HG03565 (cell line): ENCODE results near the gene SLC22A15.
"Not testable (repeated sequence)": the region's sequence is repeated elsewhere in the genome, so short reads cannot be mapped to it uniquely, and the experiment has no call there.

Source experiments
- ATAC-seq: cut with Tn5 transposase; IDR thresholded peaks from one replicate; pipeline ENCODE4 v1.9.1; 2021; ENCODE audit warnings: mild to moderate bottlenecking, moderate library complexity; ENCODE audit not compliant: unreplicated experiment

The SLC22A15 gene

DNA sequence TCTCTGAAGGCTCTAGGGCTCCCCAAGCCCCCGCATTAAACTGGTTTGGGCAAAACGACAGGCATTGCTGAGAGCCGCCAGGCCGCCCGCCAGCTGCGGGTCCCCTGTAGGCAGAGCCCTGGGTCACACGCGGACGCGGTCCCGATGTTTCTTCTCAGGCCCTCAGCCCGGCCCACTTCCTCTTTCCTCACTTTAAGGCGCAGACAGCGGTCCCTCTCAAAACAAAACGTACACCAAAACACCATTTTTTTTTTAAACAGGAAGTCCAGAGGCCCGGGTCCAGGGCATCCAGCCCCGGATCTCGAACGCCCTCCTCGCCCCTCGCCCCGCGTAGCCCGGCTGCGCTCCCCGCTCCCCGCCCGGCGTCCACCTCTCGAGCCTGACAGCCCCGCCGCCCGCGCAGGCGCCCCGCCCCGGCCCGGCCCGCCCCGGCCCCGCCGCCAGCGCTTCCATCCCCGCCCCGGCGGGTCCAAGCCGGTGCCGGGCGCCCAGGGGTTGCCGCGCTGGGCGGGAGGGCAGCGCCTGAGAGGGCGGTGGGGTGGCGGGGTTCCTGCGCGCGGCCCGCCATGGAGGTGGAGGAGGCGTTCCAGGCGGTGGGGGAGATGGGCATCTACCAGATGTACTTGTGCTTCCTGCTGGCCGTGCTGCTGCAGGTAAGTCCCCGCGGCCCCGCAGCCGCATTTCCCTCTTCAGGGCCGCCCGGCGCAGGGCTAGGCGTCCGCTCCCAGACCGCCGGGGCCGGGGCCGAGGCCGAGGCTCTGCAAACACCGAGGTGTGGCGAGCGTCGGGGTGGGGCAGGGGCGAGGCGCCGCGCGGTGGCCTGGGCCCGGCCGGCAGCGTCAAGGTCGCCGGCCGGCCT is at the start of gene SLC22A15:
Gene SLC22A15 (plus strand): TSS at position 452 of the 859 bp plus-strand sequence. CDS start 115 bp downstream, at position 567.
- ATAC-seq = peak; percentile 82

DNA sequence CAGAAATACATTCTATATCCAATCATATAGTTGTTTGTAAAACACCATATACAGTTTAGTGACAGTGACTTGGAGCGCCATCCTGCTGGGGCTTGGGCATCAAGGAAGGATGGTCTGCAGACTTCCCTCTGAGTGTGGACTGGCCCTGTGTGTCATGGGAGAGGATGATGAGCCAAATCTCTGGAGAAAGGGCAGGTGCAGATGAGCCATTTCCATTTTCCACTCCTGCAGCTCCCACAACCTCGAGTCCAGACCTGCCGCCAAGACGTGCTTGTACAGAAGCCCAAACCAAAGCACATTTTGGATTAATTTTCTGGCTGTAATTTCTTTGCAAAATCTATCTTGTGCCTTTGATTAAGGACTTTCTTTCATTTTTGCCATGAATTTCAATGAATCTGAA is 48.3 kb upstream of the SLC22A15 start:
- ATAC-seq = no peak

DNA sequence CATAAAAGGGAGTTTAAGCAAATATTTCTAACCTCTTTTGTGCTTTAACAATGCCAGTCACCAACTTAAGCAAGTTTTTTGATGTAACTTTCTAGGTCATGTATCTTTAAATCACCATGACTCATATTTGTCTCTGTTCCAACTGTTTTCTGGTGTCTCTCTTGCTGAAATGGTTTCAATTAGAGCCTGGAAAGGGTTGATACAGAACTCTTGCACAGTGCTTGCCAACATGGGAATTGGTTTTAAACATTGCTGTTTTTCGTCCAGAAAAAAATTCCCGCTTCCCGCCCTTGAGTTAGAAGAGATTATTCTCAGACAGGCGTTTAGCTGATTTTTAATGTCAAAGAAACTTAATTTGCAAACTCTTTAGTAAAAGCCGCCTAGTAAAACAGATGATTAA is 46.4 kb upstream of the SLC22A15 start:
- ATAC-seq = no peak

DNA sequence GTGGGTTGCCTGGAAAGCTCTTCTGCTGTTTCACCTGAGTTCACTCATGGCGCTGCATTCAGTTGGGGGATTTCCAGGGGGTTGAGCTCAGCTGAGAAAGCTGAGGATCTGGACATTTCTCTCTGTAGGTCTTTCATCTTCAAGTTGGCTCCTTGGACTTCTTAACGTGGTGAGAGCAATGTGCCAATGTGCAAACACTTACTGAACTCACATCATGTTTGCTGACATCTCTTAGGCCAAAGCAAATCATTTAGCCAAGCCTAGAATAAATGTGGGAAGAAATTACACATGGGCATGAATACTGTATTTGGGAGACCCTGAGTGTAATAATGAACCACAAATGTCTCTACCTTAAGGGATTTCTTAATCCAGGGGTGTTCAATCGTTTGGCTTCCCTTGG is 42.7 kb upstream of the SLC22A15 start:
- no peak for ATAC-seq

- no peak for ATAC-seq
Observed at GRCh38 chr1:115939455-115939854, 36.9 kb upstream of the SLC22A15 start.

DNA sequence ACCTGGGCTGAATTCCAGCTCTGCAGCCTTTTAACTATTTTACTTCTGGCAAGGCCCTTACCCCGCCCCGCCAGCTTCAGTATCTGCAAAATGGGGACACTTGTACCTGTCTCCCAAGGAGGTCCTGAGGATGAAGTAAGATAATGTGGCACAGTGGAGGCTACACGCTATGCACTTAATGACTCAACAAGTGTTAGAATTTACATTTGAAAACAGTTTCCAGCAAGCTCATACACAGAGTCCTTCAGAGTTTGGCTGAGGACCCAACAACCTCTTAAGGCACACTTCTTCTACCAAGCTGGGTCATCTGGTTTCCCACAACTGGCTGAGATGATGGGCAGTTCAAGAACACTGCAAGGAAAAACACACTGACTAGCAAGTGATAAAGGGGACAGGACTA is 30.2 kb upstream of the SLC22A15 start:
- ATAC-seq = no peak

- no peak for ATAC-seq
Observed at GRCh38 chr1:115949156-115949555, 27.2 kb upstream of the SLC22A15 start.

- ATAC-seq = no peak
Observed at GRCh38 chr1:115951560-115951959, 24.8 kb upstream of the SLC22A15 start.

GRCh38 chr1:115952547-115952946 is 23.8 kb upstream of the SLC22A15 start:
- ATAC-seq = no peak

GRCh38 chr1:115953180-115953579 is 23.1 kb upstream of the SLC22A15 start:
- no peak for ATAC-seq

DNA sequence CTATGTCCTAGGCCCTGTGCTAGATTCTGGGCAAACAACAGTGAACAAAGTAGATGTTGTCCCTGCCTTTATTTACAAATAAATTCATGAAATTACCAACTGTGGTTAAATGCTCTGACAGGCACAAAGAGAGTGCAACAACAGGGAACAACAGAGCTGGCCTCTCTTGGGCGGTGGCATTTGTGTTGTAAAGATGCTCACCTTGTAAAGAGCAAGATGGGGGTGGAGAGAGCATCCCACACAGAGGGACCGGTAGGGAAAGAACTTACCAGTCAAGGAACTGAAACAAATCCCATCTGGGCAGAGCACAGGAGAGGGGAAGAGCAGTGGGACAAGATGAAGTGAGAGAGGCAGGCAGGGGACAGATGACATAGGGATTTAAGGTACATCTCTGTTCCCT is 21.6 kb upstream of the SLC22A15 start:
- ATAC-seq = no peak

- ATAC-seq = no peak
Observed at GRCh38 chr1:115955228-115955627, 21.1 kb upstream of the SLC22A15 start.

DNA sequence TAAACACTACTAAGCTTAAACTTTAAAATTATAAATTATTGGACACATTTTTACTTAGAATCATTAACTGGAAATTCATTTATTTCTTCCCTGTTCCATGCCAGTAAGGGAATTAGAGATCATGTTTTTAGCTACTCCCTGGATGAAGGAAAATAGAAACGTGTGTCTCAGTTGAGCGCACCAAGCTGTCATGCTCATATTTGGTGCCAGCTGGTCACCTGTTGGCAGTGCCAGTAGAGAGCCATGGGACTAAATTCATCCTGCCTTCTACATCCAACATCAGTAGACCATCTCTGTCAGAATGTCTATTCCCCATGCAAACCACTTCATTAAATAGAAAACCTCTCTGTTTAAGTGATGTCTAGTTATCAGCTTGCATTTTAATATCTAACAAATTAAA is 17.4 kb upstream of the SLC22A15 start:
- ATAC-seq = no peak

DNA sequence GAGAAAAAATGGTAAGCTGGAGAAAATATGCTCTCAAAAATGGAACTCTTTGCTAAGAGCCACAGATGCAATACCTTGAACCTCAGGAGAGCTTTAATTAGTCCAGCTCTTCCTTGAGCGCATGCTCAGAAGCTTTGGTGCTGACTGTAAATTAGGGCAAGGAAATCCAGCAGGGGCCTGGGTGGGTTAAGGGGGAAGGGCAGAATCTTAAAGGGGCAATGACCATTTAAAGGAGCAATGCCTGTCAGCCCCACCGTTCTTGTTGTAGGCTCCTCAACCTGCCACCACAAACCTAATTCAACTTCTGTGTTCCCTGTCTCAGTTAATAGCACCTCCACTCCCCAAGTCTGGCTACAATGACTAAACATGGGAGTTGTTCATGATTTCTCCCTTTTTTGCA is 6.8 kb upstream of the SLC22A15 start:
- ATAC-seq = no peak

- ATAC-seq = not testable (repeated sequence)
Observed at GRCh38 chr1:115971778-115972177, 4.5 kb upstream of the SLC22A15 start.

DNA sequence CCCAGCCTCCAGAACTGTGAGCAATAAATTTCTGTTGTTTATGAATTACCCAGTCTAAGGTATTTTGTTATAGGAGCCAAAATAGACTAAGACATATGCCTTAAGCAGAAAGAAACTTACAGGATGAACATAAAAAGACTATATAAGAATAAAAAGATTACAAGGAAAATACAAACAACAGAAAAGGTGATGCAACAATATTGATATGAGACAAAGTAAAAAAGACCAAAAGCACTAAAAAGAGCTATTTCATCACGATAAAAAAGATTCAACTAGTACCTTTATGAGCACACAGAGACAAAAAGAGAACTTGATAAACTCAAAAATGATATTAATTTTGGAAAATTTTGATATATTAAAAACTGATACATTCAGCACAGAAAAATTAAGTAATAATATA is 3.2 kb upstream of the SLC22A15 start:
- ATAC-seq = no peak

DNA sequence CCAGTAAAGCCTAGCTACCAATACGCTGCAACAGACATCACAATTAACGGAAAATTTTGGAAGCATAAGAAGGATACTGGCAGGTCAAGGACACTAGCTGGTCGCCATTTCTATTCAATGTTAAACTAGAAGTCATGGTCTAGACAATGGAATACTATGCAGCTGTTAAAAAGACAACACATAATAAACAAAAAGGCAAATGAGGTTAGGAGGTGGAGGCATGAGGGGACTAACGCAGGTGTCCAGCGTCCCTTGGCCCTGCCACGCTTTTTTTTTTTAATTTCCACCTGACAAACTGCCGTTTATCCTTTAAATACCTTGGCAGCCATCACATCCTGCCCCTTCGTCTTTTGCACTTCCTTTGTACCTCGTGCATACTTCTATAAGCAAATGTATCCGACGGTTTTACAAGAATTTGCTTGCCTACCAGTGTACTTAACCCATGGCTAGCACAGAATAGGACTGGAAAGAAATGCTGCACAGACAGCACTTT is 698 bp upstream of the SLC22A15 start:
- ATAC-seq = no peak

DNA sequence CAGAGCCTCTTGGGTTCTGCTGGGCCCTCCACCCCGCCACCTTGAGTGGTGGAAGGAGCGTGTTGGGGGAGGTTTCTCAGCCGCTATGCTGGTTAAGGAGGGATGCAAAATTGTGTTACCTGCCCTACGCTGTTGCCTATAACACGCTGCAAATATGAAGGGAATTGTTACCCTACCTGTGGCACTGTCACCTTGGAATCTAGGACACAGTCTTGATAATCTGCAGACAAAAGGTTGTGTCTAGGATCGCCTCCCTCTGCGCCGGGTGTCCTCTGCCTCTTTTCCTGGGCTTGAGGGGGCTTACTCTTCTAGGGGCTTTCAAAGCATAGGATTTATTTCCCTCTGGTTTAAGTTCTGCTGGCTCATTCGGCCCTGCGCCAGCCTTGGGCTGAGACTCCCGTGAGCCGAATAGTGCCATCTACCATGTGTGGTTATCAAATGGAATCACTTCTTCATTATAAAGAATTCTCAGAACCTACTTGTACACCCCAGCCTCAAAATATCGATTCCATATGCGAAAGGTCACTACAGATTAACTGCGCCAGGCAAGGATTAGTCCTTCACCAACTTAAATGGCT is 697 bp downstream of the SLC22A15 start:
- no peak for ATAC-seq

DNA sequence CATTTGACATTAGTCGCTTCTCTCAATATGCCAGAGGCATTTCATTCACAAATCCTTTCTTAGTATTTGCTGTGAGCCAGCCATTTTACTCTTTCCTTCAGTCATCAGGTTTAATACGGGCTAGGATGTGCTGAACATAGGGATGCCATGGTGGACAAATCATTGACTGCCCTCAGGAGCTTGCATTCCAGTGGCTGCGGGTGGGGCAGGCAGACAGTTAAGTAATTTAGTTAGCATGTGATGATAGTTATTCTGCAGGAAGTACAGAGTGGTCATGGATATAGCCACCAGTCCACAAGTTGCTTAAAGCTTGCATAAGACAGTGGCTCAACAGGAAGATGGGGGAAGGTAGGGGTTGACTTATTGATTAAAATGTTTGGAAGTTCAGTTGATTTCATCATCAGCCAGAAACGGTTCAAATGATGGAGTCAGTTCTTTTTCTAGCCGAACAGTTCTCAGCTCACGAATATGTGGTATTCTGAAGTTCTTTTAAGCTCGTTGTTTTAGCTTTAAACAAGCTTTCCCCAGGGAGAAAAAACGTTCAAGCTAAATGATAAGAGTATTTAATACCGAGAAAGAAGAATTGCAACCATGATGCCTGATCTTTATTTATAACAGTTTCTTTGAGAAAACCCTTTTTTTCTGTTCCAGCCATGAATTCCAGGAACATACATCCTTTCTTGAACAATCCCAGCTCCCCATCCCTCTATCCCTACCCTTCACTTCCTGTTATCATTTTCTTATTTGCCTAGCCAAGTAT is 1.4 kb downstream of the SLC22A15 start:
- no peak for ATAC-seq

DNA sequence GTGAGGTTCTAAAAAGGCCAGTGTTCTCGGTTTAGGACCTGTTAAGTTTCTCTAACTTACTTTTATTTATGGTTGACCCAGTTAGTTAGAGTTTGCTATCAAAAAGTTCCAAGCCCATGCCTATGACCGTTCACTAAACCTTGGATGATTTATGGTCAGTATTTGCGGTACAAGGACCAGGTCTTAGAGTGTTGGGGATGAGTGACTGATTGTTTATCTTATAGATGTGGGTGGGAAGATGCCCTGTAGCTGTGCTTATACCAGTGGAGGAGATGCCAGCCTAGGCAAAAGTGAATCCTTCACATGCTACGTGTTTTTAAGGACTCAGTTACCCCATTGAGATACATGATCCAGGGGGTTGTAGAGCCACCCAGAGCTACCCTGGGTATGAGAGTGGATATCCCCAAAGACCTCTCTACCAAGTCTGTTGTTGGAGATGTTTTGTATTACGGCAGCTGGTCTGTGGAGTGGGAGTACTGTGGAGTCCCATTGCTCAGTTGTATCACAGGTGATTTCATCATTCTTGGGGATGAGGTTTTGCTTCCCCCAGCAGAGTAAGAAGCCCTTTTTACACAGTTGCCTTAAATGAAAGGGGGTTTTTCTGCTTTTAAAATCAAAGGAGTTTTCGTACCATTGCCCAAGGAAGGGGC is 2.1 kb downstream of the SLC22A15 start:
- ATAC-seq = no peak

GRCh38 chr1:115980156-115980555 is 3.8 kb downstream of the SLC22A15 start:
- ATAC-seq = no peak
